GM23338 (cell line): ENCODE results near the gene FGF21. TPM values are rescaled to one million over a fixed set of nuclear protein-coding genes. Genes with fewer than 3 reads are reported as not detected.

ENCODE experiments used
- EZH2phosphoT487 ChIP-seq: fragments of 200-600 bp; sonication (generic); IDR thresholded peaks from one replicate; pipeline ENCODE4 v1.8.1; 2018; ENCODE audit warnings: antibody characterized with exemption; ENCODE audit not compliant: unreplicated experiment
- POLR2AphosphoS5 ChIP-seq: IDR thresholded peaks from 2 replicates; pipeline ENCODE4 v1.6.1; 2016; ENCODE audit warnings: antibody characterized with exemption, low read depth
- ZNF462 ChIP-seq: fragments of 250-450 bp; sonication (Bioruptor Pico); IDR thresholded peaks from 2 replicates; pipeline ENCODE4 v1.5.0; 2020; ENCODE audit warnings: mild to moderate bottlenecking, moderate library complexity
- polyA plus RNA-seq: library from polyadenylated mRNA; unstranded; fragments of >200 nt; fragmentation: Nextera tagmentation; extraction: Ambion mirVana; gene quantifications from 2 replicates; pipeline ENCODE4 v1.2.1, GENCODE V29; 2016
- total RNA-seq: library from RNA; depleted of rRNA; stranded (reverse); fragments of >200 nt; shearing (Covaris generic); gene quantifications from 2 replicates; pipeline ENCODE4 v1.2.3, GENCODE V29; 2014
- TF ChIP-seq, protein P1 (sequence below), 2 experiments: fragments of 200-600 bp in 1 of 2; sonication (generic) in 1 of 2; conservative IDR thresholded peaks; 2 replicates each; pipeline versions ENCODE4 v1.5.1 to v1.6.1; 2016 to 2017; ENCODE audit warnings: antibody characterized with exemption in 2 of 2, low read depth in 2 of 2, mild to moderate bottlenecking in 2 of 2, moderate library complexity in 1 of 2
- TF ChIP-seq, protein P2 (sequence below): IDR thresholded peaks from one replicate; pipeline ENCODE4 v1.6.1; 2018; ENCODE audit warnings: antibody characterized with exemption; ENCODE audit not compliant: unreplicated experiment

Gene FGF21
- total and polyA plus RNA-seq, 2 experiments from 2014 or later: 0.78 to 1.3 TPM

DNA sequence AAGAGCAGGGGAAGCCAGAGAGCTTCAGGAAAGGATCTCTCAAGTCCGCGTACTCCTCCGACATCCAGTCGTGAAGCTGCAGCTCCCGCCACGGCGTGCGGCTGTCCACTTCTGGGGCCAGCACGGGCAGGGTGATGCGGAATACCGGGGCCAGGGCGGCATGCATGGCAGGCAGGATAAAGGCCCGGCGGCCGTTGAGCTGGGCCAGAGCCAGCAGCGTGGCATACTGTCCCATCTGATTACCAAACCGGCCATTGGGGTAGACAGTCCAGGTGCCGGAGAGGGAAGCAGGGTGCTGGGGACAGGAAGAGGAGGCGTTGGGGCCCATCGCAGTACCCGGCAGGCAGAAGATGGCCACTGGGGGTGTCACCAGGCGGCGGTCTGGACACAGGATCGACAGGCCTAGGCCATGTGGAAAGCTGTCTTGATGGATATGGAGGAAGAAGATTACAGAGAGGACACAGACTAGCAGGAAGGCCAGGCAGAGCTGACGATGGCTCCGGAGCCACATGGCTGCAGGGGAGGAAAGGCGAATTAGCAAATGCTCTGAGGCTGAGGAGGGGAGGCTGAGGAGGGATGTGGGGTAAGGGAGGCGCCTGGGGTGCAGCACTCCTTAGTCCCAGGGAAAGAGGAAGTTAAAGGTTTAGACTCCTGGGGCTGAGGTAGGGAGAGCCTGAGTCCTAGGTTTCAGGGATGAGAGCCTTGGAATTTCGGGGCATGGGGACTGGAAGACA, 4.4 kb upstream of the FGF21 start (continued):
- no peak for TF ChIP-seq ZNF462
- TF ChIP-seq, protein P1, sequence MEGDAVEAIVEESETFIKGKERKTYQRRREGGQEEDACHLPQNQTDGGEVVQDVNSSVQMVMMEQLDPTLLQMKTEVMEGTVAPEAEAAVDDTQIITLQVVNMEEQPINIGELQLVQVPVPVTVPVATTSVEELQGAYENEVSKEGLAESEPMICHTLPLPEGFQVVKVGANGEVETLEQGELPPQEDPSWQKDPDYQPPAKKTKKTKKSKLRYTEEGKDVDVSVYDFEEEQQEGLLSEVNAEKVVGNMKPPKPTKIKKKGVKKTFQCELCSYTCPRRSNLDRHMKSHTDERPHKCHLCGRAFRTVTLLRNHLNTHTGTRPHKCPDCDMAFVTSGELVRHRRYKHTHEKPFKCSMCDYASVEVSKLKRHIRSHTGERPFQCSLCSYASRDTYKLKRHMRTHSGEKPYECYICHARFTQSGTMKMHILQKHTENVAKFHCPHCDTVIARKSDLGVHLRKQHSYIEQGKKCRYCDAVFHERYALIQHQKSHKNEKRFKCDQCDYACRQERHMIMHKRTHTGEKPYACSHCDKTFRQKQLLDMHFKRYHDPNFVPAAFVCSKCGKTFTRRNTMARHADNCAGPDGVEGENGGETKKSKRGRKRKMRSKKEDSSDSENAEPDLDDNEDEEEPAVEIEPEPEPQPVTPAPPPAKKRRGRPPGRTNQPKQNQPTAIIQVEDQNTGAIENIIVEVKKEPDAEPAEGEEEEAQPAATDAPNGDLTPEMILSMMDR (conservative IDR thresholded peaks at IDR 0.05; ENCODE audit: low read depth in 2 of 2): no peak; a peak in 1 of 4 replicates
- no peak for TF ChIP-seq POLR2AphosphoS5
- no peak for TF ChIP-seq EZH2phosphoT487
- TF ChIP-seq, protein P2, sequence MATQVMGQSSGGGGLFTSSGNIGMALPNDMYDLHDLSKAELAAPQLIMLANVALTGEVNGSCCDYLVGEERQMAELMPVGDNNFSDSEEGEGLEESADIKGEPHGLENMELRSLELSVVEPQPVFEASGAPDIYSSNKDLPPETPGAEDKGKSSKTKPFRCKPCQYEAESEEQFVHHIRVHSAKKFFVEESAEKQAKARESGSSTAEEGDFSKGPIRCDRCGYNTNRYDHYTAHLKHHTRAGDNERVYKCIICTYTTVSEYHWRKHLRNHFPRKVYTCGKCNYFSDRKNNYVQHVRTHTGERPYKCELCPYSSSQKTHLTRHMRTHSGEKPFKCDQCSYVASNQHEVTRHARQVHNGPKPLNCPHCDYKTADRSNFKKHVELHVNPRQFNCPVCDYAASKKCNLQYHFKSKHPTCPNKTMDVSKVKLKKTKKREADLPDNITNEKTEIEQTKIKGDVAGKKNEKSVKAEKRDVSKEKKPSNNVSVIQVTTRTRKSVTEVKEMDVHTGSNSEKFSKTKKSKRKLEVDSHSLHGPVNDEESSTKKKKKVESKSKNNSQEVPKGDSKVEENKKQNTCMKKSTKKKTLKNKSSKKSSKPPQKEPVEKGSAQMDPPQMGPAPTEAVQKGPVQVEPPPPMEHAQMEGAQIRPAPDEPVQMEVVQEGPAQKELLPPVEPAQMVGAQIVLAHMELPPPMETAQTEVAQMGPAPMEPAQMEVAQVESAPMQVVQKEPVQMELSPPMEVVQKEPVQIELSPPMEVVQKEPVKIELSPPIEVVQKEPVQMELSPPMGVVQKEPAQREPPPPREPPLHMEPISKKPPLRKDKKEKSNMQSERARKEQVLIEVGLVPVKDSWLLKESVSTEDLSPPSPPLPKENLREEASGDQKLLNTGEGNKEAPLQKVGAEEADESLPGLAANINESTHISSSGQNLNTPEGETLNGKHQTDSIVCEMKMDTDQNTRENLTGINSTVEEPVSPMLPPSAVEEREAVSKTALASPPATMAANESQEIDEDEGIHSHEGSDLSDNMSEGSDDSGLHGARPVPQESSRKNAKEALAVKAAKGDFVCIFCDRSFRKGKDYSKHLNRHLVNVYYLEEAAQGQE: no peak
